ENCODE results near the gene SEMA3D. TPM values are rescaled to one million over a fixed set of nuclear protein-coding genes. Genes with fewer than 3 reads are reported as not detected.

Gene SEMA3D
- total and polyA plus RNA-seq, 2 of the 4 experiments (the other 2 are of a cell fraction): 2.9 to 13.6 TPM

DNA sequence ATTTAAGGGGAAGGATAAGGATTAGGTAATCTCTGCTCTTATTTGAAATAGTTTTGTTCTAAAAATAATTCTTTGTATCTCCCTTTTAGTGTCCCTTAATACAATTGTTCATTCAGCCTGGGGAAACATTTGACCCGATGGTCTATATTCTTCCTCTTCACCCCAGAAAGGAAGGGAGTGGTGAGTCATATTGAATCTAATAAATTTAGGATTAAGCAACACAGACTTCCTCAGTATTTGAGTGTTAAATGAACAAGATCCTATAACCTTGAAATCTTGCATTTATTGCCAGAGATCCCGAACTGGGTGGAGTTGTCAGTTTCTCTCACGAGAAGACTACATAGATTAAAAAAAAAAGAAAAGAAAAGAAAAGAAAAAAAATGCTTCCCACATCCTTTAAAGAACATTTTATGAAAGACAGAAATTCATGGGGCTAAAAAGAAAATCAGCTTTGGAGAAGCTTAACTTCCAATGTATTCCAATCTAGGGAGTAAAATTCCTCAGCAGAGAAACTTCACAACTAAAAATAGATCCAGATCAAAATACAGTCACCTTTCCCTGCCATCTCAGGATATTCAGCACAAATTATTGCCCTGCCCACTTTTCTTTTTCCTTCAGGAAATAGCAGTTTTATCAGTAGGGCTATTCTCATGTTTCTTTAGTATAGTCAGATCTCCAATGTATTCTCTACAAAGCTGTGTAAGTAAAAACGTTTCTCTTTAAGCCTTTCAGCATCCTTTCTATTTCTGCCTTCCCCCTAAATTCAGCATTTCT is 82.2 kb downstream of the SEMA3D start:
- CTCF ChIA-PET: interaction anchor here (0.8 kb wide), 1 partner anchor 50 kb away, joined by 3 read pairs; no protein-coding TSS in a partner anchor
- Histone ChIP-seq H3K79me1 (ENCODE audit: low read depth in 1 of 2, low read length in 2 of 2) (no peaks in the 10 kb centered on the region), H2AK5ac (ENCODE audit: low read depth, low read length) (no peak overlapping the region), H3K4ac (ENCODE audit: low read depth, low read length) (no peak overlapping the region), H3K9ac (ENCODE audit: low read depth, low read length) (no peak overlapping the region), H3K27me3 (ENCODE audit: control insufficient read depth, insufficient read depth, low read length) (no peaks in the 10 kb centered on the region), H4K20me1 (ENCODE audit: insufficient read depth, low read length) (no peaks in the 10 kb centered on the region), H3K23ac (ENCODE audit: low read depth, low read length) (no peak overlapping the region), H3K9me3 (ENCODE audit: control insufficient read depth, insufficient read depth, low read length) (no peaks in the 10 kb centered on the region), H2BK5ac (ENCODE audit: low read depth, low read length, poor library complexity, severe bottlenecking) (no peak overlapping the region), H4K91ac (ENCODE audit: insufficient read depth, low read depth, low read length) (no peak overlapping the region), H4K5ac (ENCODE audit: low read depth, low read length) (no peak overlapping the region), H3K27ac (ENCODE audit: insufficient read depth, low read length) (no peak overlapping the region), H3K9me1 (ENCODE audit: insufficient read depth, low read length) (no peaks in the 10 kb centered on the region), H4K8ac (ENCODE audit: low read depth in 2 of 2, low read length in 2 of 2) (no peak overlapping the region), H3K56ac (ENCODE audit: extremely low read depth, insufficient read depth, low read length) (no peak overlapping the region), H2AFZ (replicated peaks; ENCODE audit: low read length, poor library complexity) (no peak overlapping the region), H2BK15ac (ENCODE audit: low read depth, low read length) (no peak overlapping the region), H3K4me2 (ENCODE audit: low read depth, low read length) (no peak overlapping the region), H3K36me3 (ENCODE audit: control insufficient read depth, insufficient read depth, low read length) (no peaks in the 10 kb centered on the region), H2BK120ac (ENCODE audit: low read depth, low read length) (no peak overlapping the region), H3K4me1 (ENCODE audit: control insufficient read depth, insufficient read depth, low read length) (no peaks in the 10 kb centered on the region), H3K18ac (ENCODE audit: low read depth, low read length) (no peak overlapping the region), H3K14ac (replicated peaks; ENCODE audit: low read depth, low read length) (no peak overlapping the region), H2BK20ac (ENCODE audit: low read depth, low read length) (no peak overlapping the region), H3K4me3 (ENCODE audit: insufficient read depth, low read depth, low read length) (no peak overlapping the region), H2AK9ac (replicated peaks; ENCODE audit: low read depth, low read length, poor library complexity) (no peak overlapping the region)
- ATAC-seq (ENCODE audit: low read depth) (no peak), DNase-seq (peak; percentile 33)
- in situ Hi-C loops (cut with MboI; ENCODE audit: low sequenced_read_pairs) (no loop called here), intact Hi-C loops (cut with micrococcal nuclease) (loop anchor here (10.0 kb wide), 1 partner anchor 300 kb away; no protein-coding TSS in a partner anchor), dilution Hi-C loops (cut with HindIII; ENCODE audit: low sequenced_read_pairs, unreplicated experiment) (no loop called here)
- POLR2A ChIA-PET (ENCODE audit: unreplicated experiment): no interaction called here
- no CpG with 5 or more reads among the region's 4 CpGs for WGBS, 2 experiments (ENCODE audit: extremely low coverage in 2 of 2, insufficient read length in 1 of 2)
- TF ChIP-seq RCOR1 (IDR thresholded peaks at IDR 0.05; ENCODE audit: insufficient replicate concordance, low read length) (no peak), CEBPB (IDR thresholded peaks at IDR 0.05; ENCODE audit: low read depth, low read length) (peak; percentile 66)
- BruUV-seq (replicated peaks): no TSS peak
